H1 (cell line): ENCODE results near the gene GPR137. TPM values are rescaled to one million over a fixed set of nuclear protein-coding genes. Genes with fewer than 3 reads are reported as not detected.
A peak's percentile ranks its signal among the peaks of the same experiment; 100 is the strongest.
"Not testable (repeated sequence)": the region's sequence is repeated elsewhere in the genome, so short reads cannot be mapped to it uniquely, and the experiment has no call there.

Experiments
- CTCF ChIA-PET: fragments of 300-600 bp; sonication (Branson Sonifier 250); formaldehyde crosslinking; loops from one replicate; lab custom pipeline; 2021; ENCODE audit not compliant: partially characterized antibody; lab: Charles Lee
- POLR2A ChIA-PET: fragments of 300-600 bp; sonication (Branson Sonifier 250); formaldehyde crosslinking; loops from one replicate; lab custom pipeline; 2021; ENCODE audit warnings: inconsistent platforms; ENCODE audit not compliant: partially characterized antibody; lab: Charles Lee
- DNase-seq, 2 experiments: peaks; one replicate each; pipeline versions ENCODE4 v3.0.0 to v3.0.0-alpha.2; 2010 to 2022; ENCODE audit warnings: low spot score in 2 of 2, low read depth in 1 of 2, mixed read lengths in 1 of 2
- FAIRE-seq: peaks from 2 replicates; lab custom pipeline; 2011; peaks lifted over from hg19 to GRCh38; lab: Jason Lieb, UNC
- H2AFZ ChIP-seq: 2 replicates; pipeline ENCODE4 v1.8.1; 2012; ENCODE audit warnings: low read length, inconsistent platforms
- H2AK5ac ChIP-seq: 2 replicates; pipeline ENCODE4 v1.6.1; 2013; ENCODE audit warnings: low read depth, low read length
- H2BK120ac ChIP-seq: replicated peaks from 2 replicates; pipeline ENCODE3; 2013; ENCODE audit warnings: low read depth, low read length, inconsistent platforms
- H2BK12ac ChIP-seq: 2 replicates; pipeline ENCODE4 v1.6.1; 2013; ENCODE audit warnings: low read depth, low read length
- H2BK15ac ChIP-seq: 2 replicates; pipeline ENCODE4 v1.6.1; 2013; ENCODE audit warnings: low read length
- H2BK20ac ChIP-seq: 2 replicates; pipeline ENCODE4 v1.6.1; 2013; ENCODE audit warnings: low read length
- H2BK5ac ChIP-seq: 2 replicates; pipeline ENCODE4 v1.6.1; 2013; ENCODE audit warnings: low read depth, low read length
- H3K14ac ChIP-seq: 2 replicates; pipeline ENCODE4 v1.6.1; 2013; ENCODE audit warnings: inconsistent platforms; ENCODE audit not compliant: insufficient read length
- H3K18ac ChIP-seq: 2 replicates; pipeline ENCODE4 v1.6.1; 2013; ENCODE audit warnings: low read length; ENCODE audit errors: extremely low read depth
- H3K23ac ChIP-seq: 2 replicates; pipeline ENCODE4 v1.6.1; 2013; ENCODE audit warnings: inconsistent platforms; ENCODE audit not compliant: insufficient read length
- H3K23me2 ChIP-seq: 2 replicates; pipeline ENCODE4 v1.6.1; 2013; ENCODE audit warnings: low read depth, low read length
- H3K27ac ChIP-seq: 2 replicates; pipeline ENCODE4 v1.6.1; 2011; ENCODE audit warnings: low read depth, low read length, inconsistent platforms
- H3K27me3 ChIP-seq, 4 experiments: replicated peaks in 1 of 4; 1 replicate in 1 of 4; 2 replicates in 3 of 4; pipeline versions ENCODE4 v1.6.1 to v1.8.1; 2011 to 2013; ENCODE audit warnings: low read length in 3 of 4, mild to moderate bottlenecking in 3 of 4, inconsistent platforms in 2 of 4, mixed read lengths in 2 of 4, moderate library complexity in 1 of 4; ENCODE audit not compliant: control insufficient read depth in 3 of 4, insufficient read depth in 3 of 4; ENCODE audit errors: extremely low read depth in 1 of 4
- H3K36me3 ChIP-seq, 4 experiments: 2 replicates each; pipeline versions ENCODE4 v1.6.1 to v1.8.1; 2011 to 2013; ENCODE audit warnings: mild to moderate bottlenecking in 4 of 4, low read length in 3 of 4, moderate library complexity in 2 of 4, control low read depth in 1 of 4, inconsistent platforms in 1 of 4; ENCODE audit not compliant: insufficient read depth in 4 of 4, control insufficient read depth in 2 of 4
- H3K4ac ChIP-seq: replicated peaks from 2 replicates; pipeline ENCODE3; 2013; ENCODE audit warnings: low read length, low read depth, mixed read lengths, inconsistent platforms; ENCODE audit not compliant: insufficient read length
- H3K4me1 ChIP-seq, 4 experiments: replicated peaks in 1 of 4; 1 replicate in 1 of 4; 2 replicates in 3 of 4; pipeline versions ENCODE4 v1.6.1 to v1.8.1; 2011 to 2013; ENCODE audit warnings: low read length in 3 of 4, inconsistent platforms in 2 of 4, mixed read lengths in 1 of 4; ENCODE audit not compliant: insufficient read depth in 4 of 4, control insufficient read depth in 3 of 4
- H3K4me2 ChIP-seq, 2 experiments: 2 replicates each; pipeline versions ENCODE4 v1.6.1 to v1.8.1; 2011 to 2013; ENCODE audit warnings: low read depth in 2 of 2, low read length in 2 of 2, control low read depth in 1 of 2, inconsistent platforms in 1 of 2, mild to moderate bottlenecking in 1 of 2; ENCODE audit not compliant: insufficient read depth in 1 of 2
- H3K4me3 ChIP-seq, 4 experiments: fragments of 200-600, 300-600 bp in 1 of 4; sonication (generic), shearing (Covaris generic), sonication (Bioruptor Twin) in 1 of 4; 2 replicates each; pipeline versions ENCODE4 v1.5.1 to v1.8.1; 2011 to 2016; ENCODE audit warnings: low read length in 4 of 4, low read depth in 3 of 4, control low read depth in 2 of 4, inconsistent platforms in 2 of 4, mild to moderate bottlenecking in 2 of 4, mixed read lengths in 1 of 4, moderate library complexity in 1 of 4; ENCODE audit not compliant: insufficient read depth in 2 of 4; ENCODE audit errors: extremely low read depth in 1 of 4
- H3K56ac ChIP-seq: replicated peaks from 2 replicates; pipeline ENCODE3; 2013; ENCODE audit warnings: low read depth, mild to moderate bottlenecking, mixed read lengths, low read length, inconsistent platforms; ENCODE audit not compliant: insufficient read length
- H3K79me1 ChIP-seq: 2 replicates; pipeline ENCODE4 v1.6.1; 2013; ENCODE audit warnings: low read depth, low read length, control low read depth
- H3K79me2 ChIP-seq, 2 experiments: 2 replicates each; pipeline versions ENCODE4 v1.6.1 to v1.8.1; 2012 to 2013; ENCODE audit warnings: low read length in 2 of 2, mild to moderate bottlenecking in 2 of 2, inconsistent platforms in 1 of 2; ENCODE audit not compliant: insufficient read depth in 2 of 2, control insufficient read depth in 1 of 2
- H3K9ac ChIP-seq, 4 experiments: replicated peaks in 1 of 4; 1 replicate in 1 of 4; 2 replicates in 3 of 4; pipeline versions ENCODE4 v1.6.1 to v1.8.1; 2011 to 2013; ENCODE audit warnings: low read depth in 3 of 4, low read length in 3 of 4, control low read depth in 2 of 4, mild to moderate bottlenecking in 2 of 4, moderate library complexity in 2 of 4, inconsistent platforms in 1 of 4; ENCODE audit errors: extremely low read depth in 1 of 4
- H3K9me3 ChIP-seq, 2 experiments: 2 replicates each; pipeline versions ENCODE4 v1.6.1 to v1.8.1; 2012 to 2013; ENCODE audit warnings: mild to moderate bottlenecking in 2 of 2, moderate library complexity in 2 of 2, control low read depth in 1 of 2, inconsistent platforms in 1 of 2, low read depth in 1 of 2, low read length in 1 of 2, mixed read lengths in 1 of 2; ENCODE audit not compliant: insufficient read depth in 2 of 2
- H4K20me1 ChIP-seq, 2 experiments: replicated peaks in 1 of 2; 2 replicates each; pipeline versions ENCODE3 to v1.8.1; 2011 to 2013; ENCODE audit warnings: inconsistent platforms in 2 of 2, low read length in 2 of 2, mild to moderate bottlenecking in 1 of 2; ENCODE audit not compliant: insufficient read depth in 2 of 2, control insufficient read depth in 1 of 2
- H4K5ac ChIP-seq: 2 replicates; pipeline ENCODE4 v1.6.1; 2013; ENCODE audit warnings: low read length, low read depth, mixed read lengths, inconsistent platforms; ENCODE audit not compliant: insufficient read length
- H4K8ac ChIP-seq: 2 replicates; pipeline ENCODE4 v1.8.0; 2013; ENCODE audit warnings: mild to moderate bottlenecking, moderate library complexity, low read length, inconsistent platforms; ENCODE audit not compliant: insufficient read depth; ENCODE audit errors: extremely low read depth
- H4K91ac ChIP-seq: replicated peaks from 2 replicates; pipeline ENCODE3; 2013; ENCODE audit warnings: low read length, mixed read lengths, inconsistent platforms; ENCODE audit not compliant: insufficient read length
- E2F6 ChIP-seq: IDR thresholded peaks from 2 replicates; pipeline ENCODE4 v1.6.1; 2012; ENCODE audit warnings: inconsistent platforms
- GABPA ChIP-seq: IDR thresholded peaks from 2 replicates; pipeline ENCODE4 v1.6.1; 2011; ENCODE audit warnings: mild to moderate bottlenecking, low read length, moderate library complexity, borderline replicate concordance; ENCODE audit not compliant: insufficient read depth
- JUND ChIP-seq: IDR thresholded peaks from 2 replicates; pipeline ENCODE4 v1.6.1; 2011; ENCODE audit warnings: mild to moderate bottlenecking, improper control_type of control experiment, low read length
- KDM5A ChIP-seq: fragments of 200-600 bp; IDR thresholded peaks from 2 replicates; pipeline ENCODE4 v1.7.1; 2012; ENCODE audit warnings: mild to moderate bottlenecking, low read length, inconsistent platforms, mixed read lengths
- TAF7 ChIP-seq: optimal IDR thresholded peaks from 2 replicates; pipeline ENCODE3; 2011; ENCODE audit warnings: low read depth, mild to moderate bottlenecking, inconsistent platforms, low read length, moderate library complexity, borderline replicate concordance
- WGBS, 2 experiments: shearing (Covaris generic) in 1 of 2; methylation state at CpG; one replicate each; pipeline versions ENCODE4 v1.1.6 to v1.1.7; 2013 to 2015; ENCODE audit warnings: low lambda C conversion rate in 2 of 2, mixed read lengths in 2 of 2, inconsistent platforms in 1 of 2, low coverage in 1 of 2, missing lambda C conversion rate in 1 of 2; ENCODE audit not compliant: insufficient replicate concordance in 2 of 2, insufficient coverage in 1 of 2, insufficient read length in 1 of 2; ENCODE audit errors: extremely low coverage in 1 of 2, missing lambda C conversion rate in 1 of 2; 5-methylcytosine and 5-hydroxymethylcytosine counted together
- polyA plus RNA-seq, 7 experiments: library from polyadenylated mRNA; depleted of rRNA in 3 of 7; stranded (reverse) in 5 of 7; unstranded in 2 of 7; fragments of >200 nt in 5 of 7; fragments of 200-250 nt in 2 of 7; gene quantifications; 1 replicate in 5 of 7; 2 replicates in 1 of 7; 4 replicates in 1 of 7; pipeline versions ENCODE4 v1.2.1 to v1.2.3, GENCODE V29; 2011 to 2013; ENCODE audit warnings: missing spikeins in 2 of 7, mixed read lengths in 2 of 7
- total RNA-seq: library from RNA; stranded (reverse); fragmentation: NEBNext Ultra II Directional; extraction: Animal tissue kit (Norgen Biotek cat#: 25700); gene quantifications from 2 replicates; pipeline ENCODE4 v1.2.1, GENCODE V29; 2021

Gene GPR137
- total and polyA plus RNA-seq, 2 of the 8 experiments (the other 6 are each of a cell fraction or from before 2014, with no cell fraction given): 36.2 to 37.8 TPM

GRCh38 chr11:64323373-64323772 lies 37.7 kb downstream of the GPR137 start (continued):
- TF ChIP-seq KDM5A (no peak), GABPA (no peak), TAF7 (no peak), E2F6 (no peak), JUND (no peak)

- H3K79me2 ChIP-seq, H2AFZ ChIP-seq, H2BK20ac ChIP-seq, H4K8ac ChIP-seq, H3K4me2 ChIP-seq, DNase-seq, H3K4me3 ChIP-seq, H2BK12ac ChIP-seq, H3K56ac ChIP-seq, H2BK120ac ChIP-seq, H4K20me1 ChIP-seq, H3K14ac ChIP-seq, H3K27ac ChIP-seq, H4K91ac ChIP-seq, H3K4ac ChIP-seq, H3K27me3 ChIP-seq, H2BK15ac ChIP-seq, H3K4me1 ChIP-seq, H3K18ac ChIP-seq, H3K9me3 ChIP-seq, H3K9ac ChIP-seq, H4K5ac ChIP-seq, FAIRE-seq, H3K79me1 ChIP-seq, H3K23ac ChIP-seq, H2AK5ac ChIP-seq, H3K23me2 ChIP-seq: not testable (repeated sequence)
- ChIA-PET POLR2A (interaction anchor here (0.7 to 1.9 kb wide), 3 partner anchors 11 to 53 kb away, joined by 3 to 7 read pairs (median 4); no protein-coding TSS in a partner anchor), CTCF (interaction anchor here (0.7 to 37.6 kb wide), 9 partner anchors 8 to 234 kb away, joined by 3 to 614 read pairs (median 16); partner anchors contain the start of genes CATSPERZ, CCDC88B, ESRRA and PRDX5)
- peak overlapping the region; percentile 80 for H2BK5ac ChIP-seq
- 94% methylated on average over 3 of the region's 4 CpGs; no CpG with 5 or more reads in 1 of the 2 experiments for WGBS, 2 experiments
- H3K36me3 ChIP-seq: peaks cover 0 to 16% (median 3%) of the 10 kb centered on the region in 4 experiments; a peak in 6 of 8 replicates
These were observed 38.3 kb downstream of the GPR137 start for GRCh38 chr11:64323984-64324383.
